GM23338 (cell line): ENCODE data around the gene PRM3. TPM values are rescaled to one million over a fixed set of nuclear protein-coding genes. Genes with fewer than 3 reads are reported as not detected.

Source experiments
- ATAC-seq: fragments of 200-7000 bp; cut with Tn5 transposase; 3 replicates; pipeline ENCODE4 v1.9.1; 2020
- DNase-seq: peaks from one replicate; pipeline ENCODE4 v3.0.0-alpha.2; 2015; ENCODE audit warnings: low spot score
- H2AFZ ChIP-seq: fragments of 200-600 bp; sonication (generic); 2 replicates; pipeline ENCODE4 v1.8.0; 2016; ENCODE audit warnings: antibody characterized with exemption, mild to moderate bottlenecking, moderate library complexity
- H3F3A ChIP-seq: fragments of 200-600 bp; sonication (generic); replicated peaks from 2 replicates; pipeline ENCODE4 v1.8.0; 2017; ENCODE audit warnings: antibody characterized with exemption, mixed run types, low read depth
- H3K27ac ChIP-seq: fragments of 200-600 bp; sonication (generic); 2 replicates; pipeline ENCODE4 v1.6.1; 2016; ENCODE audit warnings: low read depth
- H3K27me3 ChIP-seq: fragments of 200-600 bp; sonication (generic); 2 replicates; pipeline ENCODE4 v1.8.0; 2016; ENCODE audit warnings: mild to moderate bottlenecking, mixed run types, moderate library complexity; ENCODE audit not compliant: insufficient read depth
- H3K36me3 ChIP-seq: fragments of 200-600 bp; sonication (generic); 2 replicates; pipeline ENCODE4 v1.8.0; 2016; ENCODE audit warnings: mild to moderate bottlenecking; ENCODE audit not compliant: insufficient read depth
- H3K4me1 ChIP-seq: fragments of 200-600 bp; sonication (generic); 2 replicates; pipeline ENCODE4 v1.8.0; 2016; ENCODE audit warnings: mild to moderate bottlenecking, moderate library complexity; ENCODE audit not compliant: insufficient read depth
- H3K4me2 ChIP-seq: fragments of 200-600 bp; sonication (generic); 2 replicates; pipeline ENCODE4 v1.7.1; 2017; ENCODE audit warnings: mixed run types
- H3K4me3 ChIP-seq: fragments of 200-600 bp; sonication (generic); 2 replicates; pipeline ENCODE4 v1.6.1; 2016; ENCODE audit warnings: mixed run types
- H3K79me2 ChIP-seq: fragments of 200-600 bp; sonication (generic); replicated peaks from 2 replicates; pipeline ENCODE4 v1.8.0; 2017; ENCODE audit warnings: mild to moderate bottlenecking; ENCODE audit not compliant: insufficient read depth
- H3K9me2 ChIP-seq: fragments of 200-600 bp; sonication (generic); 2 replicates; pipeline ENCODE4 v1.8.0; 2017; ENCODE audit not compliant: insufficient read depth
- H4K20me1 ChIP-seq: fragments of 200-600 bp; sonication (generic); replicated peaks from 2 replicates; pipeline ENCODE4 v1.8.0; 2017; ENCODE audit warnings: mild to moderate bottlenecking; ENCODE audit not compliant: insufficient read depth
- H3K27ac Mint-ChIP-seq: 2 replicates; pipeline ENCODE4 v1.8.0; 2020; ENCODE audit warnings: inconsistent platforms, mild to moderate bottlenecking, moderate library complexity, mixed read lengths
- H3K27me3 Mint-ChIP-seq: 3 replicates; pipeline ENCODE4 v1.8.0; 2022; ENCODE audit warnings: low read depth, mild to moderate bottlenecking, moderate library complexity, mixed read lengths, inconsistent platforms; ENCODE audit not compliant: insufficient read depth, poor library complexity
- H3K36me3 Mint-ChIP-seq: 3 replicates; pipeline ENCODE4 v1.8.0; 2021; ENCODE audit warnings: low read depth, mild to moderate bottlenecking, inconsistent platforms, moderate library complexity, mixed read lengths
- H3K4me1 Mint-ChIP-seq: 3 replicates; pipeline ENCODE4 v1.8.0; 2020; ENCODE audit warnings: mild to moderate bottlenecking, inconsistent platforms, mixed read lengths
- H3K4me3 Mint-ChIP-seq: 3 replicates; pipeline ENCODE4 v1.8.0; 2021; ENCODE audit warnings: moderate library complexity, mild to moderate bottlenecking, inconsistent platforms, mixed read lengths
- H3K9me3 Mint-ChIP-seq: 3 replicates; pipeline ENCODE4 v1.8.0; 2020; ENCODE audit warnings: moderate library complexity, mild to moderate bottlenecking, inconsistent platforms, mixed read lengths
- CREB1 ChIP-seq: fragments of 250-450 bp; sonication (Bioruptor Pico); IDR thresholded peaks from 2 replicates; pipeline ENCODE4 v1.5.0; 2020; ENCODE audit warnings: low read depth, mild to moderate bottlenecking, moderate library complexity
- ETS1 ChIP-seq: IDR thresholded peaks from 2 replicates; pipeline ENCODE4 v1.6.1; 2016; ENCODE audit warnings: antibody characterized with exemption
- EZH2 ChIP-seq: fragments of 200-600 bp; sonication (generic); IDR thresholded peaks from one replicate; pipeline ENCODE4 v1.8.0; 2017; ENCODE audit warnings: antibody characterized with exemption, mild to moderate bottlenecking, low read depth; ENCODE audit not compliant: unreplicated experiment
- EZH2phosphoT487 ChIP-seq: fragments of 200-600 bp; sonication (generic); IDR thresholded peaks from one replicate; pipeline ENCODE4 v1.8.1; 2018; ENCODE audit warnings: antibody characterized with exemption; ENCODE audit not compliant: unreplicated experiment
- JUNB ChIP-seq: IDR thresholded peaks from one replicate; pipeline ENCODE4 v1.6.1; 2016; ENCODE audit warnings: antibody characterized with exemption; ENCODE audit not compliant: unreplicated experiment
- POLR2AphosphoS5 ChIP-seq: IDR thresholded peaks from 2 replicates; pipeline ENCODE4 v1.6.1; 2016; ENCODE audit warnings: antibody characterized with exemption, low read depth
- ZNF114 ChIP-seq: fragments of 250-450 bp; sonication (Bioruptor Pico); IDR thresholded peaks from 2 replicates; pipeline ENCODE4 v1.5.0; 2020; ENCODE audit warnings: mild to moderate bottlenecking, moderate library complexity
- ZNF462 ChIP-seq: fragments of 250-450 bp; sonication (Bioruptor Pico); IDR thresholded peaks from 2 replicates; pipeline ENCODE4 v1.5.0; 2020; ENCODE audit warnings: mild to moderate bottlenecking, moderate library complexity
- polyA plus RNA-seq: library from polyadenylated mRNA; unstranded; fragments of >200 nt; fragmentation: Nextera tagmentation; extraction: Ambion mirVana; gene quantifications from 2 replicates; pipeline ENCODE4 v1.2.1, GENCODE V29; 2016
- total RNA-seq: library from RNA; depleted of rRNA; stranded (reverse); fragments of >200 nt; shearing (Covaris generic); gene quantifications from 2 replicates; pipeline ENCODE4 v1.2.3, GENCODE V29; 2014

PRM3 gene
- total and polyA plus RNA-seq, 2 experiments from 2014 or later: not detected

GRCh38 chr16:11245988-11246387 lies 27.4 kb downstream of the PRM3 start (continued):
- no peak for TF ChIP-seq ZNF462 (CRISPR knock-in tag)
- TF ChIP-seq CREB1 (CRISPR knock-in tag): no peak
- no peak for TF ChIP-seq POLR2AphosphoS5

GRCh38 chr16:11245222-11245737 lies 28.1 kb downstream of the PRM3 start:
- Histone ChIP-seq H3K27ac (no peak overlapping the region), H2AFZ (no peak overlapping the region), H4K20me1 (no peaks in the 10 kb centered on the region), H3K4me2 (no peak overlapping the region), H3K4me1 (no peaks in the 10 kb centered on the region; the same call in 1 of the 2 replicates), H3K79me2 (no peaks in the 10 kb centered on the region), H3K36me3 (no peaks in the 10 kb centered on the region), H3K4me3 (no peak overlapping the region), H3F3A (peaks cover 10% of the 10 kb centered on the region; the same call in 1 of the 2 replicates), H3K9me2 (no peaks in the 10 kb centered on the region), H3K27me3 (no peaks in the 10 kb centered on the region)
- ATAC-seq: no peak
- TF ChIP-seq CREB1 (CRISPR knock-in tag) (no peak), JUNB (no peak), EZH2 (no peak), POLR2AphosphoS5 (no peak), ZNF114 (CRISPR knock-in tag) (no peak), EZH2phosphoT487 (no peak), ETS1 (no peak)
- Mint-ChIP-seq H3K36me3 (no peaks in the 10 kb centered on the region; the same call in 2 of the 3 replicates), H3K9me3 (no peaks in the 10 kb centered on the region), H3K4me1 (peaks cover 5% of the 10 kb centered on the region; the same call in 2 of the 3 replicates), H3K4me3 (no peak overlapping the region), H3K27me3 (peaks cover 10% of the 10 kb centered on the region), H3K27ac (no peak overlapping the region)
- DNase-seq: no peak
